NCI-H2196 treated with DMSO at 0.1 percent for 48 hours (cell line): ENCODE results near the gene IL27RA.
A peak's percentile ranks its signal among the peaks of the same experiment; 100 is the strongest.

ENCODE experiments used
- DNase-seq: peaks from one replicate; lab custom pipeline; 2025; ENCODE audit not compliant: unreplicated experiment; lab: John Stamatoyannopoulos, UW

IL27RA gene

DNA sequence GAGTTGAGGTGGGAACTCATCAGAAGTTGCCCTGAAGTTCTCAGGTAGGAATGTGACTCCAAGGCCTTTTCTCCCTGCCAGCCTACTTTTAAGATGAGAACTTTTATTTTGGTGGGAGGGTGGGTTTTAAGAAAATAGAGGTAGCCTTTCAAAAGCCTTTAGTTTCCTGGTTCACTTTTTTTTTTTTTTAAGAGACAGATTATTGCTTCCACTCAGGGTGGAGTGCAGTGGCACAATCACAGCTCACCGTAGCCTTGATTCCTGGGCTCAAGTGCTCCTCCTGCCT, 51.1 kb downstream of the IL27RA start:
- no peak for DNase-seq

DNA sequence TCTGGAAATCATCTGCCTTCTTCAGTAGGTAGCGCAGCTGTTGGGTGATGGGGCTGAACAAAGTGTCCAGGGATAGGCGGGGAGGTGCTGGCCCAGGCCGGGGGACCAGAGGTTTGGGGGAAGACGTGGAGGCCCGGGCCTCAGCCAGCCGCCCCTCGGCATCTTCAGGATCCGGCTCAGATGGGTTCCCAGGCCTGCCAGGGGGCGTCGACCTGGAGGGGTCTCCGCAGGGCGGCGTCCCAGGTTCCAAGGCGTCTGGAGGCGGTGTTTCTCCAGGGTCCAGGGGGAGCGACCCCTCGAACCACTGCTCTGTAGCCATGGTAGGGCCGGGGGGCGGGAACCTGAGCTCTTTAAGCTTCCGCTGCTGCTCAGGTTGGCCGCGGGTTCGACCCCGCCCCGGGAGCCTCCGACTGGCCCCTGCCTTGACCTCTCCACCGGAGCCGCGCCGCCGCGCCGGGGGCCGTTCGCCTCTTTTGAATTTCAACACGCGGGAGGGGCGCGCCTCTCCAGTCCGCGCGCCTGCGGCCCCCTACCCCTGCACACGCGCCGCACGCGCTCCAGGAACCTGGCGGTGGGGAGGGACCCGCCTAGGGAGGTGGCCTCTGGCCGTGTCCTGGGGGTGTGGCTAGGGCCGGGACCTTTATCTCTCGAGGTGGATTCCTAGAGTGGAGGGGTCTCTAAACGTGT, 53.9 kb downstream of the IL27RA start, which contains the start of gene C19orf67:
C19orf67 (minus strand) TSS at position 475 of the 687 bp plus-strand sequence; CDS start at position 319, 156 bp downstream.
- DNase-seq = no peak

DNA sequence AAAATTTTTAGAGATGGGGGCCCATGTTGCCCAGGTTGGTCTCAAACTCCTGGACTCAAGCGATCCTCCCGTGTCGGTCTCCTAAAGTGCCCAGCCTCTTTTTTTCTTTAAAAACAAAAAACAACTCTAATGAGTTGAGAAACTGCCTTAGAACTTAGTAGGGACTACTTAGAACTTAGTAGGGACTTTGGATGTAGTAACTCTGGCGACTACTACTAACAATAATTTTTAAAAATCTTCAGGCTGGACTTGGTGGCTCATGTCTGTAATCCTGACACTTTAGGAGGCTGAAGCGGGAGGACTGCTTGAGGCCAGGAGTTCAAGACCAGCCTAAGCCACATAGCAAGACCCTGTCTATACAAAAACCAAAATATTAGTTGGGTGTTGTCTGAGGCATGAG, 54.5 kb downstream of the IL27RA start:
- DNase-seq = no peak

DNA sequence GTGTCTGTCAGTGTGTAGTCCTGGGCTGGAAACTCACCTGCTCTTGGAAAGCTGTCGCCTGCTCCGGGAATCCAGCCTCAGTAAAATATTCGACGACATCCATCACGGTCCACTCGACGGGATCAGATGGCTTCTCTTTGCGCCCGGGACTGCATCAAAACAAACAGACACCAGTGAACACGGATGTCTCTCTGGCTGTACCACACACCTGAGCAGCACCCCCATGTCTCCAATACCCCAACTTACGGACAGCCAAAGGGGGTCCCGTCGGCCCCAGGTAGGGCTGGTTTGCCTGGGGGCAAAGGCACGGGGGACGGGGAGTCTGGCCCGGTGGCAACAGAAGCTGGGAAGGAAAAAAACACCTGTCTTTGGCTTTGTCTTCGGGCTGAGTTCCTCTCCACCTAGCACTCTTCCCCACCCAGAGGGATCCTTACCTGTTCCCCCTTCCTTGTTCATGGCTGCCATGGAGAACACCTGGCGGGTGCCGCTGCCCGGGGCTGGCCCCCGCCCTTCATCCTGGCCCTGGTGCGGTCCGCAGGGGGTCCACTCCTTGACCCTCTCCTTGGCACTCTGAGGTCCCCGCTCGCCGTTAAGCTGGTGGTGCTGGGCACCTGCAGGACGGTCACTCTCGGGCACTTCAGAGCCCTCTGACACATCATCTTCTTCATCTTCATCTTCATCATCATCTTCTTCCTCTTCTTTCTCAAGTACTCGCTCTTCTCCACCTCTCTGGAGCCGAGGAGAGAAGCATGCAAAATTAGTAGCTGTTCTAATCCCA, 57.3 kb downstream of the IL27RA start:
- DNase-seq = no peak

DNA sequence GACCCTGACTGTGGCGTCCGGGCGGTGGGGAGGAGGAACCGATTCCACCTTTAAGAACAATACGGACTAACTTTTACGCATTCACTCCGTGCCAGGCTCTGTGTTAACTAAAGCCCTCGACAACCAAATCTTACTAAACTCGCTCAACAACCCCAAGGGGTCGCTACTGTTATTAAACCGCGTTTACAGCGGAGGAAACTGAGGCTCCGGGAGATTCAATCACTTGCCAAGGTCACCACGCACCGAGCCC, 57.8 kb downstream of the IL27RA start:
- DNase-seq = no peak

DNA sequence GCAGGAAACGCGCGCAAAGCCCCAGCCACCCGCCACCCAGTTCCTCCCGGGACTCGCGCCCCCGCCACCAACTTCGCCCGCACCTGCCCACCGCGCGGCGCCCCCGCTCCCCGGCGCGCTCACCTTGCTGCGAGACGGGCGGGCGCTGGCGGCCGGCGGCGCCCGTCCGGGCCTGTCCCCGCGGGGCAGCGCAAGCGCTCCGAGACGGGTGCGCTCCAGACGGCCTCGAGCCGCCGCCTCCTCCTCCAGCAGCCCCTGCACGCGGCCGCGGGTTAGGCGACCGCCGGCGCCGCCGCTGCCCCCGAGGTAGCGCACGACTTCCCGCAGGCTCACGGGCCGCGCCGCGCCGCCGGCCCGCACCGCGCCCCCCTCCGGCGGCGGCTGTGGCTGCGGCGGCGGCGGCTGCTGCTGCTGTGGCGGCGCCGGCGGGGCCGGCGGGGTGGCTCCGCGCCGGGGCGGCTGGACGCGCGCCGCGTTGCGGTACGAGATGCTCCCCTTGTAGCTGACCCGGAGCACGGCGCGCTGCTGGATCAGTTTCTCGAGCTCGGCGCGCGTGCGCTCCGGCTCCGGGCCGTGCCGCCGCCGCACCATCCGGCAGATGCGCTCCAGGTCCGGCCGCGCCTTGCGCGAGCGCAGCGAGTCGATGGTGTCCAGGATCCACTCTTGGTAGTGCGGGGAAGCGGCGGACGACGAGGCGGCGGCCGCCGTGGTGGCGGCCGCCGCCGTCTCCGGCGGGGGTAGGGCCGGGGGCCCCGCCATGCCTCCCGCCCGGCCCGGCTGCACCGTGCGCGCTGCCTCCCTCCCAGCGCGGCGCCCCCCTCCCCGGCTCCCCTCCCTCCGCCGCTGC, 58.3 kb downstream of the IL27RA start:
- DNase-seq = no peak

DNA sequence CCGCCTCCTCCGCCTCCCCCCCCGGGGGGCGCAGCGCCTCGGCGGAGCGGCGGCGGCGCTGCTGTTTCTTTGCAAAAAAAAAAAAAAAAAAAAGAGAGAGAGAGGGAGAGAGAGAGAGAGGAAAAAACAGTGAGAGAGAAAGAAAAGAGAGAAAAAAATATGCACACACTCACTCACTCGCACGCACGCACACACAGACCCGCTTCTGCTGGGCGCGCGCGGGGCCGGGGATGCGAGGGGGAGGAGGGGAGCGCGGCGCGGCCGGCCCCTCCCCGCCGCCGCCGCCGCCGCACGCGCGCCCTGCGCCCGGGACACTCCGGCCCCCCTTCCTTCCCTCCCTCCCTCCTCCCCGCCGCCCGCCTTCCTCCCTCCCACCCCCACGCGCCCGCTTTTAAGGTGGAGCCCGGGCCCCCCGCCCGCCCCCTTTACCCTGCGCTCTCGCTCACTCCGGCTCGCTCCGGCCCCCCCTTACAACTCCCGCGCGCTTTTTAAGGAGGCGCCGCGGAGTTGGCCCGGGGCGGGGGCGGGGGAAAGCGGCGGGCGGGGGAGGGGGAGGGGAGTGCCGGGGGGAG, 59.0 kb downstream of the IL27RA start, which contains the start of gene SAMD1:
SAMD1 (minus strand) TSS at position 243 of the 572 bp plus-strand sequence.
- DNase-seq = peak; percentile 86

DNA sequence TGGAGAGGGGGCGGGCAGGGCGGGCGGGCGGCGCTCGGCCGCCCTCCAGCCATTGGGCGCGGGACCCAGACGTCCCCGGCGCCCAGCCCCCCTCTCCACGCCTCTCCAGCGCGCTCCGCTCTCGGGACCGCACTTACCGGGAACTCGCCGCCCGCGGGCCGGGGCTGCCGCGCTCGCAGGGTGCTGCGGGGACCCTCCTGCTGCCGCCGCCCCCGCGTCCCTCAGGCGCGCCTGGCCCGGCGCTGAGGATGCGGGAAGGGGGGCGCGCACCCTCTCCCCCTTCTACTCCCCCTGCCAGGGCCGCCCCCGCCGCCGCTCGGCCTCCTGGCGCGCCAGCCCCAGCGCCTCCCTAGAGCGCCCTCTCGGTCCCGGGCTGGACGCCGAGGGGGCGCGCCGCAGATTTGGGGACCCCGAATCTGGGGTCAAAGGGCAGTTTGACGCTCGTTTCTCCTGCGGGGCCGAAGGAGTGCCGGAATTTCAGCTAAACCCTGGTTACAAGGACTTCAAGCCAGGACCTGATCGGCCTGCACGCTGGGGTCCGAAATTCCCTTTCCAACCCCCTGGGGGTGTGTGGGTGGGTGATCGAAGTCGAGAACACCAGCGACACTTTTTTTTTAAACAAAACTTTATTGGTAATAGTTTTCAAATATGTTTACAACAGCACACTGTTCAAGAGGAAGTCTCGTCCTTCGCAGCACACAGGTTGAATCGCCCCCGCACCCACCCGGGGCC, 59.7 kb downstream of the IL27RA start:
- DNase-seq = peak; percentile 86

DNA sequence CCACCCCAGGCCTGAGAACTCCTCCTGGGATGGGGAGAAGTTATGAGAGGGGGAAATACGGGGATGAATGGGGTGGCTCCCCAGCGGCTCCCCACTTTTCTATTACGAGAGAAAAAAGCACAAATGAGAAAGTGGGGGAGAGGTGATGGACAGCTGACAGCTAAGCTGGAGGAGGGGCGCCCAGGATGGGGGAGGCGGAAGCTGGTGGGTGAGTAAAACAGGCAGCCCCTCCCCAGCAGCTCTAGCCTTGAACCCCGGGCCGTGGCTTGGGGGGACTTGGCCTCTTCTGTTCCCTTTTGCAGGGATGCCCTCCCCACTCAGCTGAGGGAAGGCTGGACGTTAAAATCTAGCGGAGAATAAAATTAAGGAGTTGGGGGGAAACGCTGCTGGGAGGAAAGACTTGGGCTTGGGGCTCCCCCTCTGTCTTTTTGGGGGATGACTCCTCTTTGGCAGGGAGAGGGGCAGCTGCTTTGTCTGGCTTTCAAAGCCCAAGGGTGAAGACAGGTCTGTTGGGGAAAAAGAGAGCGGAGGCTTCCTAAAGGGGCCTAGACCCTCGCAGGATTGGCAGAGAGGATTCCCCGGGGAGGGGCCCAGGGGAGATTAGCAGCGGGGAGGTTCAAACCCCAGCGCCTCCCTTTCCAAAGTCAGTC, 60.4 kb downstream of the IL27RA start:
- DNase-seq = no peak

DNA sequence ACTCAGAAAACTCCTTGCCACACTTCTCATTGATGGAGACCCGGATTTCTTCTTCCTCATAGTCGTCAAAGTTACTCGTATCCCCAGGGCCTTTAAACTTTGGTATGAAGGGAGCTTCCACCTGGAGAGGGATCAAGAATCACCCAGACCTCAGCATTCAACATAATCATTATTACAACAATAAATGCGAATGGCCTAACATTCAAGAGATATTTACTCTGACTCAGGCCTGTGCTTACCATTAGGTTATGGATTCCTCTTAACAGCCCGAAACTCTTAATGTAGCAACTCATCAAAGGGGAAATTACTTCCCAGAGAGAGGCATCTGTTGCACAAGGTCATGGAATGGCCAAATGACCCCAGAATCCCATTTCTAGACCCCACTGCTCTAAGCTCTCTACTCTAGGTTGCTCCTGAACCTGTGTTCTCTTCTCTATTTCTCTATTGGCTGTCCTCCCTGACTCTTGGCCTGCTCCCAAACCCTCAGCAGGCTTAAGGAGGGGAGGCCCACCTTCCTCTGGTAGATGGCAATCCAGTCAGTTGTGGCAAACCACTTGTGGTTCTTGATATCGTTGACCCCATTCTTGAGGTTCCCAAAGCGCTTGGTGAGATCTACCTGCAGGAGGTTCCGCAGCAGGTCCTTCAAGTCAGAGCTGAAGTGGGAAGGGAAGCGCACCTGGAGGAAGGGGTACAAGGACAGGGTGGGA, 61.7 kb downstream of the IL27RA start:
- DNase-seq = no peak

DNA sequence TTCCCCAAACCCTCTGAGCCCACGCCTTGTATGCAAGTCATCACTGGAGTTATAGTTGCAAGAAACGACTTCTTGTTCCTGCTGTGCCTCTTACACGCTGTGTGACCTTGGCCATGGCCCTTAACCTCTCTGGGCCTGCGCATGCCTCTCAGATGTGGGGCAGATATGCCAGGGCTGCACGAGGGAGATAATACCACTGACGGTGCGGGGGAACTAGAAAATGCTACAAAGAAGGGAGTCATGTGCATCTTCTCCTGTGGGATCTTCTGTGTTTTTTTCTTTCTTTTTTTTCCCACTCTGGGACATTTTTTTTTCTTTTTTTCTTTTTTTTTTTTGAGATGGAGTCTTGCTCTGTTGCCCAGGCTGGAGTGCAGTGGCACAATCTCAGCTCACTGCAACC, 63.3 kb downstream of the IL27RA start:
- DNase-seq = no peak

DNA sequence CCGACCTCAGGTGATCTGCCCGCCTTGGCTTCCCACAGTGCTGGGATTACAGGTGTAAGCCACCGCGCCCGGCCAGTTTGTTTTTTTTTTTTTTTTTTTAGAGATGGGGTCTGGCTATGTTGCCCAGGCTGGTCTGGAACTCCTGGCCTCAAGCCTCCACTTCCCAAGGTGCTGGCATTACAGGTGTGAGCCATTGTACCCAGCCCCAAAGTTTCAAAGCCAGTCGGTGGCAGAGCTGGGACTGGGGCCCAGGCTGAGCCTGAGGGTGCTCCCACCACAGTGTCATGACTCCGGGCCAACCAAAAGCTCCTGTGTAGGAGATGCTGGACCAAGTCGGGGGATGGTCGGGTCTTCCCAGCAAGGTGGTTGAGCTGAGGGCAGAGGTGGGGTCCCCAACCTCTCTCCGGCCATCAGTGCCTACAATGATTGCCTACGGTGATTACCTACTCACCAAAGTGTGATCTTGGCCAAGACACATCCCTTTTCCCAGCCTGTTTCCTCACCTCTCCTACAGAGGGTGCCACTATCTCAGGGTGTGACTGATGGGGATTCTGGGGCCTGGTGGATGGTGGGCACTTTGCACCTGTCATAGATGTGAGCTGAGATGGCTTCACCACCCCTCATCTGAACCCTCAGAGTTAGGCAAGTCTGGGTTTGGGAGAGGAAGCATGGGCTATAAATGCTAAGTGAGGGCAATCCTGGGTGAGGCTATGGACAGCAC, 64.9 kb downstream of the IL27RA start:
- DNase-seq = no peak

DNA sequence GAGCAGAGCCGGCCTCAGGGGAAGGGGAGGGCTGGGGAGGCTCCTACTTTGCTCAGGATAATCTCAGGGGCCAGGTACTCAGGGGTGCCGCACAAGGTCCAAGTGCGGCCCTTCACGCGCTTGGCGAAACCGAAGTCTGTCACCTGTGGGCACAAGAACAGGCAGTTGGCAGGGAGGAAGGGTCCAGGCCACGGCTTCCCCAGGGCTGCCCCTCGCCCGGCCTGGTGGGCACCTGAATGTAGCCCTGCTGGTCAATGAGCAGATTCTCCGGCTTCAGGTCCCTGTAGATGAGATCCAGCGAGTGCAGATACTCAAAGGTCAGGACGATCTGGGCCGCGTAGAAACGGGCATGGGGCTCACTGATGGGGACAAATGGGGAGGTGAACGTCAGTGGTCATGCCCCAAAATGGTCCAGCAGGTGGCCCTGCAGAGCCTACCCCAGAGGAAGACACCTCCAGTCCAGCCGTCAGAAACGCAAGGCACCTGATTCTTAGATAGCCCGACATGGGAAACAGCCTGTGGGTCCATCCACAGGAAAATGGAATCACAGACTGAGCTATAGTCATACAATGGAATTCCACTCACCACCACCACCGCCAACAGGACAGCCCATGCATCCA, 66.1 kb downstream of the IL27RA start:
- no peak for DNase-seq

DNA sequence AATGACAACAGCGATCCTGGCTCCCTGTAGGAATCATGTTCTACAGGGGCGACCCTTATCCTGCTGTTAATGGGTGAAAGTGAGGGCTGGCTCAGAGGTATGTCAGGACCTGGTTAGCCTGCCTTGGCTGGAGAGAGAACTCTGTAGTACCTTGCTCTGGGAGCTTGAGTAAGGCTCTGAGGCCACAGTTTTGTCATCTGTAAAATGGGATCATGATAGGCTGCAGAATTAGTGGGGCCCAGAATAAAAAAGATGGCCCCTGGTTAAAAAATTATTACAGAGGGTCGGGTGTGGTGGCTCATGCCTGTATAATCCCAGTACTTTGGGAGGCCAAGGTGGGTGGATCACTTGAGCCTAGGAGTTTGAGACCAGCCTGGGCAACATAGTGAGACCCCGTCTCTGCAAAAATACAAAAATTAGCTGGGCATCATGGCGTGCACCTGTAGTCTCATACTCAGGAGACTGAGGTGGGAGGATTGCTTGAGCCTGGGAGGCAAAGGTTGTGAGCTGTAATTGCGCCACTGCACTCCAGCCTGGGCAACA, 69.5 kb downstream of the IL27RA start:
- DNase-seq = no peak

DNA sequence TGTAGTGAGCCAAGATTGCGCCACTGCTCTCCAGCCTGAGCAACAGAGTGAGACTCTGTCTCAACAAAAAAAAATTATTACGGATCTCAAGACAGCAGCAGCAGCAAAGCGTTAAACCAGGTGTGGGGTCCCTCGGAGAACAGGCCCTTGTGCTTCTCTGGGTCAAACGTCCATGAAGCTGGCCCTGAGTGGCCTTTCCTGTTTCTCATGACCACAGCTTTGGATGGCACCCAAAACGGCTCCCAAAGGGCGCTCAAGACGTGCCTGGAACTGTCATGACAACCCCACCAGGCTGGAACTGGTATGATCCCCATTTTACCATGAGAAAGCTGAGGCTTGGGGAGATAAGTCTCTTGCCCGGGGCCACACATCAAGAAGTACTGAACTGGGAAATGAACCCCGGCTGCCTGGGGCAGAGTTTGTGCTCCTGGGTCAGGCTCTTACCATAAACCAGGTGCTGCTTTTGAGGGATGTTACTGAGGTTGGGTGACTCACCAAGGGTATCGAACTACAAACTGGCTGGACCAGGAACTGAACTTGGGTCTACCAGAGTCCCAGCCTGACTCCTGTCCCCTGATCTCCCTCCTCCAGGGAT, 70.6 kb downstream of the IL27RA start:
- no peak for DNase-seq

DNA sequence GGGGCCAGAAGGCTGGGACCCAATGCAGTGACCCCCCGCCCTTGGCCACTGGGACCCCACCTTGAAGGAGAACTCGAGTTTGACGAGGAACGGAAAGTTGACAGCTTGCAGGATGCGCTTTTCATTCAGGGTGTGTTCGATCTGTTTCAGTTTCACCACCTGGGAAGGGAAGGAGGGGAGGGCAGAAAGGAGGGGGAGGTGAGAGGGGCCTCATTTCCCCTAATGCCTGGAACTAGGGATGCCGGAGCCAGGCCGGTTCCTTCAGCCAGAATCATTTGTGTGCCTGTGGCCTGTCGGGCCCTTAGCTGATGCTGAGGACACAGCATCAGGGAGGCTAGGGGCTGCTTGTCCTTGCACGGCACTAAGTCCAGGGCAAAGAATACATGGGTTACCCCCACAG, 71.2 kb downstream of the IL27RA start:
- DNase-seq = no peak
